ENCODE measurements around the gene PHF1. TPM values are rescaled to one million over a fixed set of nuclear protein-coding genes. Genes with fewer than 3 reads are reported as not detected.
"Not testable (repeated sequence)": the region's sequence is repeated elsewhere in the genome, so short reads cannot be mapped to it uniquely, and the experiment has no call there.

Gene PHF1
- total RNA-seq, 1 donor from 2014 or later, result 17.3 TPM

- DNase-seq (ENCODE audit: low spot score), result peak; percentile 100
Measured at GRCh38 chr6:33391278-33391921, 19.4 kb upstream of the PHF1 start, which contains the start of gene KIFC1. Gene KIFC1, plus strand, starts transcription at chr6:33391823. Its CDS starts 163 bp downstream, at chr6:33391986.

- peak; percentile 43 for DNase-seq (ENCODE audit: low spot score)
Measured at GRCh38 chr6:33391922-33392594, 18.8 kb upstream of the PHF1 start.

- DNase-seq (ENCODE audit: low spot score), result no peak
Measured at GRCh38 chr6:33392595-33392948, 18.2 kb upstream of the PHF1 start.

- DNase-seq (ENCODE audit: low spot score), result no peak
Measured at GRCh38 chr6:33392979-33393378, 17.8 kb upstream of the PHF1 start.

GRCh38 chr6:33397541-33397940, 13.3 kb upstream of the PHF1 start:
- DNase-seq (ENCODE audit: low spot score), result no peak

GRCh38 chr6:33398601-33399000, 12.2 kb upstream of the PHF1 start:
- DNase-seq (ENCODE audit: low spot score), result not testable (repeated sequence)

GRCh38 chr6:33399881-33400280, 10.9 kb upstream of the PHF1 start:
- DNase-seq (ENCODE audit: low spot score), result not testable (repeated sequence)

- no peak for DNase-seq (ENCODE audit: low spot score)
Measured at GRCh38 chr6:33404884-33405283, 5.9 kb upstream of the PHF1 start.

GRCh38 chr6:33405386-33405940, 5.4 kb upstream of the PHF1 start:
- DNase-seq (ENCODE audit: low spot score), result no peak

- DNase-seq (ENCODE audit: low spot score), result no peak
Measured at GRCh38 chr6:33406126-33406525, 4.7 kb upstream of the PHF1 start.

GRCh38 chr6:33407132-33407718, 3.6 kb upstream of the PHF1 start:
- DNase-seq (ENCODE audit: low spot score), result no peak

GRCh38 chr6:33410050-33410710, 634 bp upstream of the PHF1 start:
- peak; percentile 99 for DNase-seq (ENCODE audit: low spot score)

- no peak for DNase-seq (ENCODE audit: low spot score)
Measured at GRCh38 chr6:33411632-33412005, 805 bp downstream of the PHF1 start.

- DNase-seq (ENCODE audit: low spot score), result no peak
Measured at GRCh38 chr6:33412140-33413009, 1.6 kb downstream of the PHF1 start.

- DNase-seq (ENCODE audit: low spot score), result no peak
Measured at GRCh38 chr6:33413241-33414120, 2.7 kb downstream of the PHF1 start.

GRCh38 chr6:33414592-33415271, 3.9 kb downstream of the PHF1 start:
- DNase-seq (ENCODE audit: low spot score), result no peak

- no peak for DNase-seq (ENCODE audit: low spot score)
Measured at GRCh38 chr6:33415831-33416230, 5.0 kb downstream of the PHF1 start.

GRCh38 chr6:33416386-33417127, 5.7 kb downstream of the PHF1 start:
- no peak for DNase-seq (ENCODE audit: low spot score)
